Sciatic nerve (tissue), 2 donors: ENCODE results near the gene PTPRN2. TPM values are rescaled to one million over a fixed set of nuclear protein-coding genes. Genes with fewer than 3 reads are reported as not detected.

Experiments
- ATAC-seq: fragments of 200-7000 bp; cut with Tn5 transposase; one replicate; pipeline ENCODE4 v1.9.1; 2020; ENCODE audit warnings: mild to moderate bottlenecking, moderate library complexity
- DNase-seq: peaks from one replicate; pipeline ENCODE4 v3.0.0-alpha.2; 2020; ENCODE audit warnings: low spot score
- intact Hi-C: fragments of 100-400 bp; cut with DNase I; formaldehyde crosslinking; loops from one replicate; pipeline ENCODE4 v1.14.2; 2022
- total RNA-seq: library from RNA; stranded (reverse); fragmentation: NEBNext Ultra II Directional; extraction: Animal tissue kit (Norgen Biotek cat#: 25700); gene quantifications from one replicate; pipeline ENCODE4 v1.2.1, GENCODE V29; 2021
- donor health status: DM: no; HTN: no; CAD: no.
- donor health status: DM: no; HTN: no; CAD: no.

Gene PTPRN2
- total RNA-seq, 1 donor from 2014 or later = 12.7 TPM

- intact Hi-C loops = no loop called here
- no peak for ATAC-seq
- DNase-seq = no peak
Observed at GRCh38 chr7:158582089-158582456, 5.5 kb downstream of the PTPRN2 start.

- DNase-seq (no peak), ATAC-seq (no peak)
- intact Hi-C loops = no loop called here
Observed at GRCh38 chr7:158581440-158582088, 6.1 kb downstream of the PTPRN2 start.

- DNase-seq (no peak), ATAC-seq (no peak)
- intact Hi-C loops = no loop called here
Observed at GRCh38 chr7:158579662-158580646, 7.7 kb downstream of the PTPRN2 start.

GRCh38 chr7:158576050-158576762 is 11.4 kb downstream of the PTPRN2 start:
- ATAC-seq = no peak
- no peak for DNase-seq
- intact Hi-C loops = no loop called here

- ATAC-seq (no peak), DNase-seq (no peak)
- intact Hi-C loops = no loop called here
Observed at GRCh38 chr7:158574308-158575036, 13.2 kb downstream of the PTPRN2 start.

GRCh38 chr7:158573310-158573709 is 14.3 kb downstream of the PTPRN2 start:
- ATAC-seq (no peak), DNase-seq (no peak)
- intact Hi-C loops = no loop called here

GRCh38 chr7:158572000-158572828 is 15.4 kb downstream of the PTPRN2 start:
- intact Hi-C loops = no loop called here
- no peak for DNase-seq

GRCh38 chr7:158570449-158571170 is 17.0 kb downstream of the PTPRN2 start:
- intact Hi-C loops = no loop called here
- ATAC-seq (no peak), DNase-seq (no peak)

More at GRCh38 chr7:158572000-158572828, 15.4 kb downstream of the PTPRN2 start:
- ATAC-seq = peak; percentile 22

GRCh38 chr7:158569858-158570323 is 17.7 kb downstream of the PTPRN2 start:
- no peak for DNase-seq
- ATAC-seq = no peak

GRCh38 chr7:158568974-158569857 is 18.4 kb downstream of the PTPRN2 start:
- ATAC-seq (no peak), DNase-seq (no peak)
- intact Hi-C loops = no loop called here

More at GRCh38 chr7:158569858-158570323, 17.7 kb downstream of the PTPRN2 start:
- intact Hi-C loops = no loop called here

GRCh38 chr7:158567153-158567603 is 20.4 kb downstream of the PTPRN2 start:
- ATAC-seq = no peak

GRCh38 chr7:158564663-158565035 is 23.0 kb downstream of the PTPRN2 start:
- DNase-seq (no peak), ATAC-seq (no peak)
- intact Hi-C loops = no loop called here

More at GRCh38 chr7:158567153-158567603, 20.4 kb downstream of the PTPRN2 start:
- DNase-seq = no peak
- intact Hi-C loops = no loop called here

- intact Hi-C loops = no loop called here
- DNase-seq (no peak), ATAC-seq (no peak)
Observed at GRCh38 chr7:158563911-158564662, 23.5 kb downstream of the PTPRN2 start.

- no peak for DNase-seq
- intact Hi-C loops = no loop called here
- ATAC-seq = no peak
Observed at GRCh38 chr7:158563051-158563450, 24.6 kb downstream of the PTPRN2 start.

- DNase-seq (no peak), ATAC-seq (no peak)
- intact Hi-C loops = no loop called here
Observed at GRCh38 chr7:158562517-158562916, 25.1 kb downstream of the PTPRN2 start.

GRCh38 chr7:158561659-158562058 is 26.0 kb downstream of the PTPRN2 start:
- DNase-seq (no peak), ATAC-seq (no peak)
- intact Hi-C loops = no loop called here
